NCI-H2029 (cell line): ENCODE data around the gene MYEOV.
A peak's percentile ranks its signal among the peaks of the same experiment; 100 is the strongest.

Experiments used
- DNase-seq: peaks from one replicate; lab custom pipeline; 2025; lab: John Stamatoyannopoulos, UW

Gene MYEOV

GRCh38 chr11:69286374-69287371 lies 7.3 kb upstream of the MYEOV start:
- no peak for DNase-seq

GRCh38 chr11:69287968-69288882 lies 5.7 kb upstream of the MYEOV start:
- no peak for DNase-seq

DNA sequence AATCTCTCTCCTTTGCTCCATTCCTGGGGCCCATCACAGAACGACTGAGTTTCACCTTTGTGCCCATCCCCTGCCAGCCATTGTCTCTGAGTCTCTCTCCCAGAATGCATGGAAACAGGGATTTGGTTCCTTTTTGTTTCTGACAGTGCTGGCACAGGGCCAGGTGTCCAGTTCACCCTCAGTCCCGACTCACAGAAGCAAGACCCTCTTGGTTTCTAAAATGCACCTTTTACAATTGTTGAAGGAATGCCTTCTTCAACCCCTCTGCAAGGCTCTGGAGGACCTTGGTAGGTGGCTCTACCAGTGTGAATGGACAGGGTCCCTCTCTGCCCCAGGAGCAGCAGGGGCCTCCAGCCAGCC lies 5.1 kb upstream of the MYEOV start:
- no peak for DNase-seq

GRCh38 chr11:69290806-69291205 lies 3.1 kb upstream of the MYEOV start:
- DNase-seq = no peak

- DNase-seq = no peak
These were observed 2.4 kb upstream of the MYEOV start for GRCh38 chr11:69291459-69292110.

- DNase-seq = no peak
These were observed 1.7 kb upstream of the MYEOV start for GRCh38 chr11:69292221-69292648.

- no peak for DNase-seq
These were observed 868 bp upstream of the MYEOV start for GRCh38 chr11:69293087-69293486.

- no peak for DNase-seq
These were observed 670 bp downstream of the MYEOV start for GRCh38 chr11:69294571-69295078.

DNA sequence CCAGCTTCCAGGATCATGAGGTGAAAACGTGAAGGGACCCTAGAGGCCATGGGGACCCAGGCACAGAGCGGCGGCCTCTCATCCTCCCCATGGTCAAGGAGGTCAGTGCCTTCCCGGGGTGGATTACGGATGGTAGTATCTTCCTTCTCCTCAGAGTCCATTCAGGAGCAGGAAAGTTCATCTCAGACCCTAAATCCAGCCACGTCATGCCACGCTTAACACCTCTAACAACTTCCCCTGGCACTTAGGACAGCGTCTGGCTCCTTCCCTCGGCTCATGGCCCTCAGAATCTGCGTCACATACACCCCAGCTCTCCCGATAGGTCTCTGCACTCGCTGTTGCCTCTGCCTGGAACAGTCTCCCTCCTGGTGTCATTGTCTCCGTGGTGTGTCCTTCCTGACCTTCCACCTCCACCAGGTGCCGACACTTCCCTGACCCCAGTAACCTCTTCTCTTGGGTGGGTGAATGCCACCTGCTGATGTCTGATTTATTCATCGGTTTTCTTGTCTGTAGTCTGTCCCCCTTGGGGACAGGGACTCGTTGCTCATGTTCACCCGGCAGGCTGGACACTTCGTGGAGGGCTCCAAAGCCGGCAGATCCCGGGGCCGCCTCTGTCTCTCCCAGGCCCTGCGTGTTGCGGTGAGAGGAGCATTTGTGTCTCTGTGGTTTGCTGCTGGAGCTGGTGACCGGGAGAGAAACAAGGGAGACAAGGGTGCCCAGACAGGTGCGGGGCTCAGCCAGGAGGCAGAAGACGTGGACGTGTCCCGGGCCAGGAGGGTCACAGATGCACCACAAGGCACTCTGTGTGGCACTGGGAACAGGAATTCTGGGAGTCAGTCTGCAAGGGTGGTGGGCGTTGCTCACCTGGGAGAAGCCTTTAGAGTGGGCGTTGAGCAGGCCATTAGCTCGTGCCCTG lies 1.4 kb downstream of the MYEOV start:
- no peak for DNase-seq

- no peak for DNase-seq
These were observed 2.3 kb downstream of the MYEOV start for GRCh38 chr11:69295995-69296889.

DNA sequence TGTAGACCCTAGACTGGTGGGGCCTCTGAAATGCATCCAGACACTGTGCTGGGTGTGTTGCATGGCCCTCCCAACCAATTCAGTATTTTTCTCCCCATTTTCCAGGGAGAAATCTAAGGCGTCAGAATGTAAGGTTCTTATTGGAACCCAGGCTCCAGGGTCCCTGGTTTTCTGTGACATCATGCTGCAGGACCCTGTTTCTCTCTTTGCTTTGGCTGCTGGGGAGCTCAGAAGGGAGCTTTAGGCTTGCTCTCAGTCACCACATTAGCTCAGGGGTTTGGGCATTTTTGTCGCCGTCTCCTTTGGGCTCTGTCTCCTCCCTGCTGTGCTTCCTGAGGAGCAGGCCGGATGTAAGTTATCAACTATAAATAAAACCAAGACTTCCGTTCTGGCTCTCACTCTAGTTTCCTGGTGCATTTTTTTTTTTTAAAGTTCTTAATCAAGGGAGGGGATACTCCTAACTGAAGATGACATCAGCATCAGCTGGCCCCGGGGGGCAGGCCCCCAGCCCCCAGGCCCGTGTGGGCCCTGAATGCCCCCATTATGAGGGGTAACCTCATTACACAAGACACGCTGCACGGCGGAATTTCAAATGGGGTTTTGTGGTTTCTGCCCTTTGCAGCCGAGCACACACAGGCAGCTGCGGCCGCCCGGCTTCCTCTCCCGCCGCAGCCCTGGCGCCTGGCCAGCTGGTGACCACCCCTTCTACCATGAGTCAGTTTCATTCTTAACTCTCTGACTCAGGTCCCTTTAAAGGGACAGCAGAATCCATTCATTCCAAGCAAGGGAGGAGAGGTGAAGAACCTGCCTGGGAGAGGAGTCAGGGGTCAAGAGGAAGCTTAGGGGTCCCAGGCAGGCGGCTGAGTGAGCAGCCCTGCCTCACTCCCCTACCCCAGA lies 3.2 kb downstream of the MYEOV start:
- peak; percentile 41 for DNase-seq

DNA sequence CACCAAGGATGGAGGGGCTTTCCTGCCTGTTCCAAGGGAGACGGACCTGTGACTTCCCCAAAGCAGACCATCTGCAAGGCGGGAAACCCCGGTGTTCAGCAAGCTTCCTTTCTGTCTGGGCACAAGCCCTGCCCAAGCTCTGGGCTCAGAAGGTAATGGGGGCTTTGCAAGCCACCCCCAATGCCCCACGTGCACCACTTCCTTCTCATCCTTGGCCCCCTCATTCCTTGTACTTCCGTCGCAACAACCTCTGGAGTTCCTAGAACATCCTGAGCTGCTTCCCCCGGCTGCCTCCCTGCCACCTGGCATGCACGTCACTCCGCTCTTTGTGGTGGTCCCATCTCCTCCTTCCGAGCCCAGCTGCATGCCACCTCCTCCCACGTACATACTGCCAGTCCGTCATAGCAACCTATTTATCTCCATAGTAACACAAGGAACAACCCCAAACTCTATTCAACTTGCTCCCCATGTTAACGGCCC lies 3.9 kb downstream of the MYEOV start:
- DNase-seq = no peak

DNA sequence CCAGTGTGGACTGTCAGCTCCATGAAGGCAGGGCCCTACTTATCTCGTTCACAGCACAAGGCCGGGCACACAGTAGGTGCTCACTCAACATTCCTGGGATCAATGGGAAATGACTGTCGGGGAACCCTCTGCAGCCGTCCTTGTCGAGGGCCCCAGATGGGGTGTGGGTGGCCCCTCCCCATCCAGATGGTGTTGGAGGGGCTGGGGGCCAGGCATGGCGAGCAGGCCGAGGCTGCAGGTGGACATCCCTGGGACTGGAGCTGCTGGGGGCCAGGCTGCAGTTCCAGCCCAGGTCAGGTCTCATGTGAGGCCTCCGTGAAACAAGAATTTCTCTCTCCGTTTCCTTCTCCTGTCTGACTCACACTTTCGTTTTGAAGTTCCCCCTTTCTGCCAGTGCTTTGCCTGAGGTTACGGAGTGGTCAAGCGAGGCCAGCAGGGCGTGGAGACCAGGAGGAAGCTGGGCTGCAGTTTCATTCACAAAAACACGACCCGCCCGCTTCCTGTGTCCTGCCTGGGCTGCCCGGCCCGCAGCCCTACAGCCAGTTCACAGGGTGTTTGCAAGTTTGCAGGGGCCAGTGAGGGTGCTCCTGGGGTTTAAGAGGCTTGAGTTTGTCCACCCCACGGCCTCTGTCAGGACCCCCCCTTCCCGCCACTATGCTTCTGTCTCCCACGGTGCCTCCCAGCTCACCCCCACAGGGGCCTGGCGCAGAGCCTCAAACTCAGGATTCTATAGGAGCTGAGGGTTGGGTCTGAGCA lies 4.5 kb downstream of the MYEOV start:
- DNase-seq = no peak

GRCh38 chr11:69299023-69299461 lies 5.1 kb downstream of the MYEOV start:
- DNase-seq = no peak

DNA sequence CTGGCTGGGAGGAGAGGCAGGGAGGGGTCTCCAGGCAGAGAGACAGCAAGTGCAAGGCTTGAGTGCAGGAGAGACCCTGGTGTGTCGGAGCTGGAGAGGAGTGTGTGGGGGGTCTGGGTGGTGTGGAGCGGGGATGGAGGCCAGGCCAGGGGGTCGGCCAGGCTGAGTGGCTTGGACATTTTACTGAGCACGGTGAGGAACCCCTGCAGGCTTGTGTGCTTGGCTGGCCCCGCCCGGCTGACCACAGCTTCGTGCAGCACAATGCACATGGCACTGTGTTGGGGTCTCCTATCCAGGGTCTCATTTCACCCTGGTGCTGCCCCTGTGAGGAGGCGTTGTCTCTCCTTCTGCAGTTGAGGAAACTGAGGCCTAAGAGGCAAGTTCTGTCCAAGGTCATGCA lies 5.6 kb downstream of the MYEOV start:
- no peak for DNase-seq

- no peak for DNase-seq
These were observed 6.4 kb downstream of the MYEOV start for GRCh38 chr11:69300120-69301060.

DNA sequence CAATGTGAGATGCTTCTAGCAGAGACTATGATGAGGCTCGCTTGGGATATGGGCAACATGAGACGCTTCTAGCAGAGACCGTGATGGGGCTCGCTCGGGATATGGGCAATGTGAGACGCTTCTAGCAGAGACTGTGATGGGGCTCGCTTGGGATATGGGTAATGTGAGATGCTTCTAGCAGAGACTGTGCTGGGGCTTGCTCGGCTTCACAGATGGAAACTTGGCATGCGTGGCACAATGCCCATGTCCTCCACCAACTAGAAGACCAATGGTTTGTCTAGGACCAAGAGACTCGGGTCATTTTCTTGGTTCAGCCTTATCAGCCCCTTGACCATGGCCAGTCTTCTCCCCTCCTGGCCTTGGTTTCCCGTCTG lies 7.1 kb downstream of the MYEOV start:
- no peak for DNase-seq
